ENCODE measurements around the gene CAMTA1. TPM values are rescaled to one million over a fixed set of nuclear protein-coding genes. Genes with fewer than 3 reads are reported as not detected.

Gene CAMTA1
- total RNA-seq, 1 experiment from 2014 or later: 82.2 TPM

- POLR2A ChIA-PET: no interaction called here
- ATAC-seq: no peak
- CTCF ChIA-PET: no interaction called here
These were observed 871.4 kb downstream of the CAMTA1 start for GRCh38 chr1:7656557-7657215.

GRCh38 chr1:7657287-7658016 lies 872.2 kb downstream of the CAMTA1 start:
- no TSS peak for BruUV-seq (replicated peaks)
- in situ Hi-C loops (cut with HindIII; ENCODE audit: low pct_unique_long_range_greater_than_20kb, low sequenced_read_pairs) (no loop called here), intact Hi-C loops (cut with micrococcal nuclease; ENCODE audit: unreplicated experiment) (no loop called here)
- Histone ChIP-seq H3K4me3 (ENCODE audit: low read depth in 2 of 2, low read length in 2 of 2) (no peak overlapping the region), H3K27me3 (ENCODE audit: control insufficient read depth, insufficient read depth, low read length) (no peaks in the 10 kb centered on the region), H3K27ac (ENCODE audit: low read length) (no peak overlapping the region), H3K9me3 (ENCODE audit: control insufficient read depth, insufficient read depth, low read depth, low read length) (no peaks in the 10 kb centered on the region), H3K36me3 (ENCODE audit: control insufficient read depth, insufficient read depth, low read length) (no peaks in the 10 kb centered on the region), H3K4me1 (ENCODE audit: control insufficient read depth, insufficient read depth, low read length) (no peaks in the 10 kb centered on the region)
- TF ChIP-seq SIN3A (IDR thresholded peaks at IDR 0.05; ENCODE audit: borderline replicate concordance, insufficient read depth, low read depth, low read length) (no peak), TCF7L2 (IDR thresholded peaks at IDR 0.05; ENCODE audit: low read depth, low read length) (no peak), POLR2AphosphoS5 (IDR thresholded peaks at IDR 0.05; ENCODE audit: low read depth, low read length) (no peak)
- ATAC-seq (no peak), DNase-seq (ENCODE audit: low read depth, low spot score) (no peak)
- ChIA-PET CTCF (no interaction called here), POLR2A (interaction anchor here (0.6 kb wide), 1 partner anchor 23 kb away, joined by 4 read pairs; no protein-coding TSS in a partner anchor)

More at GRCh38 chr1:7656557-7657215, 871.4 kb downstream of the CAMTA1 start:
- Histone ChIP-seq H3K27ac (ENCODE audit: low read length) (no peak overlapping the region), H3K36me3 (ENCODE audit: control insufficient read depth, insufficient read depth, low read length) (no peaks in the 10 kb centered on the region), H3K9me3 (ENCODE audit: control insufficient read depth, insufficient read depth, low read depth, low read length) (no peaks in the 10 kb centered on the region), H3K4me3 (ENCODE audit: low read depth in 2 of 2, low read length in 2 of 2) (no peak overlapping the region), H3K4me1 (ENCODE audit: control insufficient read depth, insufficient read depth, low read length) (no peaks in the 10 kb centered on the region), H3K27me3 (ENCODE audit: control insufficient read depth, insufficient read depth, low read length) (no peaks in the 10 kb centered on the region)
- no peak for TF ChIP-seq CTCF (IDR thresholded peaks at IDR 0.05)
- no peak for TF ChIP-seq REST (IDR thresholded peaks at IDR 0.05; ENCODE audit: insufficient read depth in 1 of 2, low read depth in 2 of 2, low read length in 1 of 2)
- no peak for TF ChIP-seq POLR2AphosphoS5 (IDR thresholded peaks at IDR 0.05; ENCODE audit: low read depth, low read length)
- no peak for TF ChIP-seq TCF7L2 (IDR thresholded peaks at IDR 0.05; ENCODE audit: low read depth, low read length)
- no peak for TF ChIP-seq SIN3A (IDR thresholded peaks at IDR 0.05; ENCODE audit: borderline replicate concordance, insufficient read depth, low read depth, low read length)
- no peak for DNase-seq (ENCODE audit: low read depth, low spot score)
- intact Hi-C loops (cut with micrococcal nuclease; ENCODE audit: unreplicated experiment) (no loop called here), in situ Hi-C loops (cut with HindIII; ENCODE audit: low pct_unique_long_range_greater_than_20kb, low sequenced_read_pairs) (no loop called here)
- BruUV-seq (replicated peaks): no TSS peak
